Caco-2 (cell line): ENCODE measurements around the gene LNPEP. TPM values are rescaled to one million over a fixed set of nuclear protein-coding genes. Genes with fewer than 3 reads are reported as not detected.

Experiments used
- BruUV-seq: library from RNA; stranded (reverse); fragments of 400-500 nt; replicated peaks from 2 replicates; lab custom pipeline; 2021; lab: Mats Ljungman, UMichigan
- CTCF ChIA-PET: fragments of 300-600 bp; sonication (Branson Sonifier 250); formaldehyde crosslinking; loops from one replicate; lab custom pipeline; 2022; ENCODE audit warnings: antibody characterized with exemption; lab: Charles Lee
- POLR2A ChIA-PET: fragments of 300-600 bp; sonication (Branson Sonifier 250); formaldehyde crosslinking; loops from one replicate; lab custom pipeline; 2022; ENCODE audit warnings: antibody characterized with exemption; lab: Charles Lee
- DNase-seq, 2 experiments: peaks; one replicate each; pipeline versions ENCODE4 v3.0.0 to v3.0.0-alpha.2; 2020 to 2022
- H3K27me3 ChIP-seq: replicated peaks from 2 replicates; pipeline ENCODE4 v1.6.0; 2011; ENCODE audit warnings: low read length; ENCODE audit not compliant: control insufficient read depth, insufficient read depth
- H3K36me3 ChIP-seq: 2 replicates; pipeline ENCODE4 v1.5.1; 2011; ENCODE audit warnings: low read length; ENCODE audit not compliant: control insufficient read depth, insufficient read depth
- H3K4me1 ChIP-seq: fragments of 250-450 bp; sonication (Bioruptor Pico); 2 replicates; pipeline ENCODE4 v1.5.1; 2020; ENCODE audit warnings: mild to moderate bottlenecking
- H3K4me3 ChIP-seq: 2 replicates; pipeline ENCODE4 v1.5.1; 2011; ENCODE audit warnings: low read depth, mild to moderate bottlenecking, control low read depth, low read length
- H3K9me3 ChIP-seq: fragments of 250-450 bp; sonication (Bioruptor Pico); 2 replicates; pipeline ENCODE4 v1.5.1; 2020; ENCODE audit warnings: mild to moderate bottlenecking, moderate library complexity
- H3K27ac Mint-ChIP-seq: one replicate; pipeline ENCODE4 v1.8.0; 2022; ENCODE audit warnings: mixed read lengths; ENCODE audit not compliant: unreplicated experiment
- H3K27me3 Mint-ChIP-seq: one replicate; pipeline ENCODE4 v1.8.0; 2022; ENCODE audit warnings: mixed read lengths; ENCODE audit not compliant: insufficient read depth, unreplicated experiment
- H3K36me3 Mint-ChIP-seq: one replicate; pipeline ENCODE4 v1.8.0; 2022; ENCODE audit warnings: mild to moderate bottlenecking, mixed read lengths; ENCODE audit not compliant: insufficient read depth, unreplicated experiment
- H3K4me1 Mint-ChIP-seq: one replicate; pipeline ENCODE4 v1.8.0; 2022; ENCODE audit warnings: low read depth, mixed read lengths; ENCODE audit not compliant: unreplicated experiment
- H3K4me3 Mint-ChIP-seq: one replicate; pipeline ENCODE4 v1.8.0; 2022; ENCODE audit warnings: mild to moderate bottlenecking, moderate library complexity, mixed read lengths; ENCODE audit not compliant: unreplicated experiment
- H3K9me3 Mint-ChIP-seq: one replicate; pipeline ENCODE4 v1.8.0; 2022; ENCODE audit warnings: mixed read lengths; ENCODE audit not compliant: unreplicated experiment
- CTCF ChIP-seq, 2 experiments: fragments of 200-600 bp in 1 of 2; IDR thresholded peaks; 1 replicate in 1 of 2; 2 replicates in 1 of 2; pipeline versions ENCODE4 v1.5.1 to v1.8.0; 2011 to 2022; ENCODE audit warnings: antibody characterized with exemption in 1 of 2, control low read depth in 1 of 2, inconsistent platforms in 1 of 2, low read depth in 1 of 2, low read length in 1 of 2, mild to moderate bottlenecking in 1 of 2, moderate library complexity in 1 of 2; ENCODE audit not compliant: insufficient read depth in 1 of 2, severe bottlenecking in 1 of 2, unreplicated experiment in 1 of 2
- intact Hi-C: fragments of 100-400 bp; cut with micrococcal nuclease; formaldehyde crosslinking; loops from one replicate; pipeline ENCODE4 v1.10.0; 2022; ENCODE audit not compliant: unreplicated experiment
- total RNA-seq: library from RNA; stranded (reverse); gene quantifications from 2 replicates; pipeline ENCODE4 v1.2.3, GENCODE V29; 2022

LNPEP gene
- total RNA-seq, 1 experiment from 2014 or later, result 21.4 TPM

- no peaks in the 10 kb centered on the region for H3K27me3 ChIP-seq
- H3K27me3 Mint-ChIP-seq, result no peaks in the 10 kb centered on the region
- peaks cover 16% of the 10 kb centered on the region for H3K9me3 Mint-ChIP-seq
- DNase-seq, result no peak
- TF ChIP-seq CTCF (IDR thresholded peaks at IDR 0.05; ENCODE audit: insufficient read depth in 1 of 2, low read depth in 1 of 2, low read length in 1 of 2, severe bottlenecking in 1 of 2, unreplicated experiment in 1 of 2), result no peak
- ChIA-PET POLR2A (no interaction called here), CTCF (no interaction called here)
- no peak overlapping the region for H3K27ac Mint-ChIP-seq
- intact Hi-C loops, result no loop called here
- no TSS peak for BruUV-seq
- H3K36me3 Mint-ChIP-seq, result no peaks in the 10 kb centered on the region
- no peak overlapping the region for H3K4me3 ChIP-seq
- H3K9me3 ChIP-seq, result no peaks in the 10 kb centered on the region
- H3K4me1 ChIP-seq, result peaks cover 8% of the 10 kb centered on the region
- no peak overlapping the region for H3K4me3 Mint-ChIP-seq
- H3K36me3 ChIP-seq, result no peaks in the 10 kb centered on the region
- H3K4me1 Mint-ChIP-seq, result peaks cover 14% of the 10 kb centered on the region
Observed at GRCh38 chr5:97049175-97049574, 113.3 kb downstream of the LNPEP start.

GRCh38 chr5:97056263-97056662 lies 120.4 kb downstream of the LNPEP start:
- BruUV-seq, result no TSS peak
- no peak overlapping the region for H3K27ac Mint-ChIP-seq
- H3K4me1 ChIP-seq, result no peaks in the 10 kb centered on the region
- H3K9me3 Mint-ChIP-seq, result peaks cover 19% of the 10 kb centered on the region
- no peaks in the 10 kb centered on the region for H3K27me3 Mint-ChIP-seq
- no peak for DNase-seq
- no peaks in the 10 kb centered on the region for H3K36me3 Mint-ChIP-seq
- H3K4me1 Mint-ChIP-seq, result no peaks in the 10 kb centered on the region
- intact Hi-C loops, result no loop called here
- no peaks in the 10 kb centered on the region for H3K36me3 ChIP-seq
- no peaks in the 10 kb centered on the region for H3K9me3 ChIP-seq
- no peak for TF ChIP-seq CTCF (IDR thresholded peaks at IDR 0.05; ENCODE audit: insufficient read depth in 1 of 2, low read depth in 1 of 2, low read length in 1 of 2, severe bottlenecking in 1 of 2, unreplicated experiment in 1 of 2)
- H3K27me3 ChIP-seq, result no peaks in the 10 kb centered on the region
- H3K4me3 Mint-ChIP-seq, result no peak overlapping the region
- POLR2A ChIA-PET, result no interaction called here
- CTCF ChIA-PET, result no interaction called here
- H3K4me3 ChIP-seq, result no peak overlapping the region

- Mint-ChIP-seq H3K27me3 (no peaks in the 10 kb centered on the region), H3K36me3 (no peaks in the 10 kb centered on the region), H3K9me3 (no peaks in the 10 kb centered on the region), H3K27ac (no peak overlapping the region), H3K4me1 (no peaks in the 10 kb centered on the region), H3K4me3 (no peak overlapping the region)
- ChIA-PET POLR2A (no interaction called here), CTCF (interaction anchor here (1.3 kb wide), 1 partner anchor 81 kb away, joined by 8 read pairs; the partner anchor contains the start of gene LIX1)
- H3K4me1 ChIP-seq, result no peaks in the 10 kb centered on the region
- BruUV-seq, result no TSS peak
- H3K4me3 ChIP-seq, result no peak overlapping the region
- H3K27me3 ChIP-seq, result no peaks in the 10 kb centered on the region
- intact Hi-C loops, result loop anchor here (5.0 kb wide), 1 partner anchor 100 kb away; no protein-coding TSS in a partner anchor
- no peak for DNase-seq
- no peaks in the 10 kb centered on the region for H3K36me3 ChIP-seq
- no peaks in the 10 kb centered on the region for H3K9me3 ChIP-seq
- TF ChIP-seq CTCF (IDR thresholded peaks at IDR 0.05; ENCODE audit: insufficient read depth in 1 of 2, low read depth in 1 of 2, low read length in 1 of 2, severe bottlenecking in 1 of 2, unreplicated experiment in 1 of 2), result no peak
Observed at GRCh38 chr5:97062046-97062445, 126.2 kb downstream of the LNPEP start.
